Stimulated activated CD8-positive, alpha-beta memory T cell treated with anti-CD3 and anti-CD28 coated beads, Interleukin-15, amount 100 ng/mL, for 1 hour (primary cell): ENCODE results near the gene COL27A1.

Experiments used
- DNase-seq: peaks from one replicate; pipeline ENCODE4 v3.0.0-alpha.2; 2020; ENCODE audit warnings: low read depth

Gene COL27A1

GRCh38 chr9:114206221-114206789 is 51.0 kb downstream of the COL27A1 start:
- no peak for DNase-seq

- no peak for DNase-seq
These were observed 51.9 kb downstream of the COL27A1 start for GRCh38 chr9:114207034-114207810.

GRCh38 chr9:114207845-114208244 is 52.5 kb downstream of the COL27A1 start:
- no peak for DNase-seq

GRCh38 chr9:114209151-114209550 is 53.8 kb downstream of the COL27A1 start:
- DNase-seq: no peak

GRCh38 chr9:114210136-114210535 is 54.8 kb downstream of the COL27A1 start:
- no peak for DNase-seq

- DNase-seq: no peak
These were observed 55.4 kb downstream of the COL27A1 start for GRCh38 chr9:114210691-114211276.

- DNase-seq: no peak
These were observed 57.5 kb downstream of the COL27A1 start for GRCh38 chr9:114212826-114213225.

- no peak for DNase-seq
These were observed 58.2 kb downstream of the COL27A1 start for GRCh38 chr9:114213566-114213965.

- DNase-seq: no peak
These were observed 58.8 kb downstream of the COL27A1 start for GRCh38 chr9:114214181-114214580.

- DNase-seq: no peak
These were observed 59.5 kb downstream of the COL27A1 start for GRCh38 chr9:114214686-114215414.

GRCh38 chr9:114216081-114216480 is 60.7 kb downstream of the COL27A1 start:
- DNase-seq: no peak

- no peak for DNase-seq
These were observed 61.6 kb downstream of the COL27A1 start for GRCh38 chr9:114216976-114217375.

- DNase-seq: no peak
These were observed 63.2 kb downstream of the COL27A1 start for GRCh38 chr9:114218264-114219120.

- DNase-seq: no peak
These were observed 64.8 kb downstream of the COL27A1 start for GRCh38 chr9:114220061-114220541.

GRCh38 chr9:114221706-114222465 is 66.5 kb downstream of the COL27A1 start:
- DNase-seq: no peak

GRCh38 chr9:114223564-114224246 is 68.4 kb downstream of the COL27A1 start:
- DNase-seq: no peak

GRCh38 chr9:114224247-114224610 is 68.9 kb downstream of the COL27A1 start:
- no peak for DNase-seq

- DNase-seq: no peak
These were observed 70.3 kb downstream of the COL27A1 start for GRCh38 chr9:114225561-114226212.

- no peak for DNase-seq
These were observed 71.1 kb downstream of the COL27A1 start for GRCh38 chr9:114226246-114227055.
